Heart right ventricle (tissue), 16 donors: ENCODE measurements around the gene EHMT1. TPM values are rescaled to one million over a fixed set of nuclear protein-coding genes. Genes with fewer than 3 reads are reported as not detected.
A peak's percentile ranks its signal among the peaks of the same experiment; 100 is the strongest.

ENCODE experiments used
- ATAC-seq, 8 donors: fragments of 200-7000 bp; cut with Tn5 transposase; one replicate each; pipeline ENCODE4 v1.9.1; 2020; ENCODE audit warnings: mild to moderate bottlenecking in 8 of 8, moderate library complexity in 8 of 8, moderate number of reproducible peaks in 1 of 8
- DNase-seq, 2 donors: peaks; one replicate each; pipeline ENCODE4 v3.0.0-alpha.2; 2020
- H3K27ac ChIP-seq, 10 donors: fragments of 200-600 bp; sonication (generic) in 2 of 10; one replicate each; pipeline versions ENCODE4 v1.5.0 to v1.8.0; 2020 to 2022; ENCODE audit warnings: mild to moderate bottlenecking in 3 of 10
- H3K27me3 ChIP-seq, 7 donors: fragments of 200-600 bp; one replicate each; pipeline ENCODE4 v1.8.0; 2021 to 2022; ENCODE audit warnings: mild to moderate bottlenecking in 2 of 7
- H3K36me3 ChIP-seq, 9 donors: fragments of 200-600 bp; sonication (generic) in 1 of 9; one replicate each; pipeline versions ENCODE4 v1.5.0 to v1.8.0; 2020 to 2022; ENCODE audit warnings: mild to moderate bottlenecking in 2 of 9
- H3K4me1 ChIP-seq, 9 donors: fragments of 200-600 bp; sonication (generic) in 1 of 9; one replicate each; pipeline versions ENCODE4 v1.5.0 to v1.8.0; 2020 to 2022; ENCODE audit warnings: mild to moderate bottlenecking in 4 of 9
- H3K4me3 ChIP-seq, 10 donors: fragments of 200-600 bp; sonication (generic) in 2 of 10; one replicate each; pipeline versions ENCODE4 v1.5.0 to v1.8.0; 2020 to 2022; ENCODE audit warnings: mild to moderate bottlenecking in 7 of 10, moderate library complexity in 2 of 10
- H3K9me3 ChIP-seq, 11 donors: fragments of 200-600 bp in 10 of 11; sonication (generic) in 2 of 11; one replicate each; pipeline versions ENCODE4 v1.5.0 to v1.8.0; 2013 to 2022; ENCODE audit warnings: mild to moderate bottlenecking in 2 of 11, control low read depth in 1 of 11, moderate library complexity in 1 of 11
- WGBS, 2 donors: extraction: QIAGEN DNeasy Blood & Tissue Kit; methylation state at CpG; one replicate each; pipeline ENCODE4 v1.1.7; 2013; ENCODE audit warnings: inconsistent platforms in 1 of 2; 5-methylcytosine and 5-hydroxymethylcytosine counted together
- intact Hi-C, 10 donors: fragments of 100-400 bp; cut with DNase I; formaldehyde crosslinking; loops; one replicate each; pipeline versions ENCODE4 v1.11.1 to v1.14.2; 2022
- polyA plus RNA-seq, 2 donors: library from polyadenylated mRNA; stranded (reverse); fragments of 200-250 nt; gene quantifications; one replicate each; pipeline ENCODE4 v1.2.3, GENCODE V29; 2013
- total RNA-seq, 10 donors: library from RNA; stranded (reverse); fragmentation: NEBNext Ultra II Directional in 3 of 10; extraction: Animal tissue kit (Norgen Biotek cat#: 25700) in 3 of 10; gene quantifications; one replicate each; pipeline versions ENCODE4 v1.2.1 to v1.2.4, GENCODE V29; 2021 to 2023
- TF ChIP-seq, protein P1 (sequence below), 9 donors: fragments of 200-600 bp; sonication (generic) in 2 of 9; IDR thresholded peaks; one replicate each; pipeline versions ENCODE4 v1.5.0 to v1.8.0; 2021 to 2022; ENCODE audit warnings: antibody characterized with exemption in 9 of 9, mild to moderate bottlenecking in 5 of 9, moderate library complexity in 1 of 9
- donor health status: Arrhythmogenic right ventricular cardiomyopathy.
- donor health status: ischemic (EF 13 %, LVEDD 7.1; RV severe dilation, severe dysfunction).
- donor health status: healthy with polysubstance abuse.
- donor health status: DM: no; HTN: yes; CAD: no.
- donor health status: DM: no; HTN: no; CAD: no.
- donor health status: ischemic (EF 25% LVEDD 6.9; RV normal size, moderate dysfunction).
- donor health status: ischemic (EF 25% LVEDD 5.7; RV mildly dilated, moderate dysfunction).
- donor health status: healthy.
- donor health status: DM: yes; HTN: yes; CAD: no.
- donor health status: Ischemic cardiomyopathy.
- donor health status: ischemic (EF 35%, LVEDD 5.7; RV mildly dilated, moderate dysfunction).
- donor health status: nonischemic (EF 11% LVEDD 7.7; RV severe dilation, severe dysfunction).
- donor health status: DM: yes; HTN: yes; CAD: no.
- donor health status: PGD.
- donor health status: ischemic (EF 29% LVEDD 5.4; RV normal size, mild dysfunction).
- donor health status: nonischemic (EF 23%, LVEDD 6.1; RV moderate dilation, normal function).

Gene EHMT1
- total and polyA plus RNA-seq, 12 donors, result 19.6 to 45.1 (median 31.1) TPM

DNA sequence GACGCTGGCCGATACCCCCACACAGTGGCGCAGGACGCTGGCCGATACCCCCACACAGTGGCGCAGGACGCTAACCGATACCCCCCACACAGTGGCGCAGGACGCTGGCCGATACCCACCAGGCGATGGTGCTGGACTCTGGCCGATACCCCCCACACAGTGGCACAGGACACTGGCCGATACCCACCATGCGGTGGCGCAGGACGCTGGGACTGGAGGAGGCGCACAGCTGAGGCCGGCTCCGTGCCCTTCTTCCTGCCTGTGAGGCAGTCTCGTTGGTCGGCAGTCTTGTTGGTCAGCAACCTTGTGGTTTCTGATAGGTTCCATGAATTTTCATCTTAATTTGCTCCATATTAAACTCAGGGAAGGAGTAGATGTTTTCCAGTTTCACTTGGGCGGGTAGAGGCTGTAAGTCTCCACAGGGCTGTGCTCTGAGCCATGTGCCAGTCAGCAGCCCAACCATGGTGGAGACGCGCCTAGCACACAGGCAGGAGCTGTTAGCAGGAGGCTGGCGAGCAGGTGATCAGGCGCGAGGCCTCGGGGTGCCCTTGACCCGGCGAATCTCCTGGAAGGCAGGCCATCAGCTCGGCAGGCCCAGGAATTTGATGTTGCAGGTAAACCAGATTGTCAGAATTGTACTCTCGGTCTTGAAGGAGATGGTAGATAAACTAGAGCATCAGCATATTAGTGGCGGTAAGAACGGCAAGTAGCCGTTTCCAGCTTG, 75.6 kb downstream of the EHMT1 start:
- 92 to 94% methylated on average over 36 of the region's 36 CpGs for WGBS, 2 donors
- Histone ChIP-seq H3K27me3 (no peaks in the 10 kb centered on the region), H3K9me3 (no peaks in the 10 kb centered on the region), H3K4me1 (peaks cover 15 to 54% (median 46%) of the 10 kb centered on the region in 9 donors), H3K4me3 (no peak overlapping the region), H3K36me3 (no peaks in the 10 kb centered on the region), H3K27ac (no peak overlapping the region)
- no peak for DNase-seq
- intact Hi-C loops, result loop anchor here in 1 of 10 donors (2.0 kb wide), 1 partner anchor 22 kb away; no protein-coding TSS in a partner anchor
- ATAC-seq, result no peak
- TF ChIP-seq, protein P1, sequence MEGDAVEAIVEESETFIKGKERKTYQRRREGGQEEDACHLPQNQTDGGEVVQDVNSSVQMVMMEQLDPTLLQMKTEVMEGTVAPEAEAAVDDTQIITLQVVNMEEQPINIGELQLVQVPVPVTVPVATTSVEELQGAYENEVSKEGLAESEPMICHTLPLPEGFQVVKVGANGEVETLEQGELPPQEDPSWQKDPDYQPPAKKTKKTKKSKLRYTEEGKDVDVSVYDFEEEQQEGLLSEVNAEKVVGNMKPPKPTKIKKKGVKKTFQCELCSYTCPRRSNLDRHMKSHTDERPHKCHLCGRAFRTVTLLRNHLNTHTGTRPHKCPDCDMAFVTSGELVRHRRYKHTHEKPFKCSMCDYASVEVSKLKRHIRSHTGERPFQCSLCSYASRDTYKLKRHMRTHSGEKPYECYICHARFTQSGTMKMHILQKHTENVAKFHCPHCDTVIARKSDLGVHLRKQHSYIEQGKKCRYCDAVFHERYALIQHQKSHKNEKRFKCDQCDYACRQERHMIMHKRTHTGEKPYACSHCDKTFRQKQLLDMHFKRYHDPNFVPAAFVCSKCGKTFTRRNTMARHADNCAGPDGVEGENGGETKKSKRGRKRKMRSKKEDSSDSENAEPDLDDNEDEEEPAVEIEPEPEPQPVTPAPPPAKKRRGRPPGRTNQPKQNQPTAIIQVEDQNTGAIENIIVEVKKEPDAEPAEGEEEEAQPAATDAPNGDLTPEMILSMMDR (IDR thresholded peaks at IDR 0.05), result no peak

DNA sequence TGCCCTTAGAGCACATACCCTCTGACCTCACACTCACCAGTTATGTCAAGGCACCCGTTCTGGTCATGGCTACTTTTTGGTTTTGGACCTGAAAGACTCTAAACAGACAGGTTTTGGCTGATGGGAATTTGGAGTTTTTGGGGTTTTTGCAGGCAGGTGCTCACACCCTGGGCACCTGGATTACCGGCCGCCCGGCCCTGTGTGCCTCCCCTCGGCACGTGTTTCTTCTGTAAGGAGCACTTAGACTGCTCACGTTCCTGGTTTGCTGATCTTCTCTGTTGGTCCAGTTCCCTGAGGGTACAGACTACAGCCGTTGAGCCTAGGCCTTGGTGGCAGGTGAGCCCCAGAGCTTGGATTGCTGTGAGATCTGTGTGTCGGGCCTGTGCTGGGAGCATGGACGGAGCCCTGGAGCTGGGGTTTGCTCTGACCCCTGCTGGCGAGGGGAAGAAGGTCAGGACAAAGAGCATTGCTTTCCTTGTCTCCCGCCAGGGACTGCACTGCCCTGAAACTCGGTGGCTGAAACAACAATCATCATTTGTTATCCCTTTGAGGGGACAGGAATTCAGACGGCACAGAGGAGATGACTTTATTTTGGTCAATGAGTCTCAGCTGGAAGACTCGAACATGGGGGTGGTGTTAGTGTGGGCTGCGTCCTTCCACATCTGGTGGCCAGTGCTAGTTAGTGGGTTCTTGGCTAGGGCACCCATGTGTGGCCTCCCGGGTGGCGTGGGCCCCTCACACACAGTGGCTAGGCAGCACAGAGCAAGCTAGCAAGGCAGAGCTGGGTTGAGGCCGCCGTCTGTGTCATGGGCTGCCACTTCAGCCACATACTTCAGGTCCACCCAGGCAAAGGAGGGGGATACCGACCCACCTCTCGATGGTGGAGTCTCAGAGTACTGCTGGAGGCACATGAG, 76.4 kb downstream of the EHMT1 start:
- WGBS, 2 donors, result 57 to 62% methylated on average over 22 of the region's 22 CpGs
- no peaks in the 10 kb centered on the region for H3K36me3 ChIP-seq

GRCh38 chr9:137696136-137696925, 77.5 kb downstream of the EHMT1 start:
- DNase-seq, result no peak
- no peak for ATAC-seq
- Histone ChIP-seq H3K4me3 (no peak overlapping the region), H3K27ac (no peak overlapping the region), H3K27me3 (no peaks in the 10 kb centered on the region), H3K4me1 (peaks cover 13 to 41% (median 29%) of the 10 kb centered on the region in 9 donors), H3K36me3 (no peaks in the 10 kb centered on the region), H3K9me3 (no peaks in the 10 kb centered on the region)
- TF ChIP-seq, protein P1 (IDR thresholded peaks at IDR 0.05), result no peak
- intact Hi-C loops, result no loop called here
- whole genome bisulfite sequencing, 2 donors, result 81 to 83% methylated on average over 12 of the region's 12 CpGs

More for the DNA sequence above, 76.4 kb downstream of the EHMT1 start:
- no peak overlapping the region for H3K27ac ChIP-seq
- H3K4me1 ChIP-seq, result peaks cover 15 to 50% (median 39%) of the 10 kb centered on the region in 9 donors
- intact Hi-C loops, result loop anchor here in 1 of 10 donors (2.0 kb wide), 1 partner anchor 22 kb away; no protein-coding TSS in a partner anchor
- H3K9me3 ChIP-seq, result no peaks in the 10 kb centered on the region
- H3K27me3 ChIP-seq, result no peaks in the 10 kb centered on the region
- peak; percentile 52 to 54 for DNase-seq
- TF ChIP-seq, protein P1 (IDR thresholded peaks at IDR 0.05), result peak; percentile 36 to 80 (median 72)
- no peak overlapping the region for H3K4me3 ChIP-seq
- peak; percentile 80 to 92 (median 85) for ATAC-seq

DNA sequence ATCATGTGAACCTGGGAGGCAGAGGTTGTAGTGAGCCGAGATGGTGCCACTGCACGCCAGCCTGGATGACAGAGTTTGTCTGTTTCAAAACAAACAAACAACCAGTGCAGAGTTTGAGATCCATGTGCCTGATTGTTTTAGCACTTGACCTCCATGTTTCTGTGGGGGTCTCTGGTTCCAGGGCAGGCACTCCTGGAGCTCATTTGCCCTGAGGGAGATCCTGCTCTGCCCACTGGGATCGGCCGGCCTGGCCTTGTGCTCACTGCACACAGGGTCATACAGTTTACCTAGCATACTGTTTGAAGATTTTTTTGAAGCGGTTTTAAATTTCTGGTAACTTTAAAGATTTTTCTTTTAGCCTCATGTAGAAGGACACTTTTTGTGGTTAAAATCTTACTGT, 78.4 kb downstream of the EHMT1 start:
- no peaks in the 10 kb centered on the region for H3K36me3 ChIP-seq
- TF ChIP-seq, protein P1 (IDR thresholded peaks at IDR 0.05), result no peak
- intact Hi-C loops, result no loop called here
- H3K27me3 ChIP-seq, result no peaks in the 10 kb centered on the region
- WGBS, 2 donors, result 91 to 94% methylated on average over 5 of the region's 5 CpGs
- no peak overlapping the region for H3K4me3 ChIP-seq
- ATAC-seq, result no peak
- H3K27ac ChIP-seq, result no peak overlapping the region
- no peak for DNase-seq
- peaks cover 8 to 33% (median 20%) of the 10 kb centered on the region in 9 donors for H3K4me1 ChIP-seq
- peaks cover 0 to 5% (median 0%) of the 10 kb centered on the region in 11 donors for H3K9me3 ChIP-seq
